ENCODE results near the gene MORN4.

Gene MORN4

DNA sequence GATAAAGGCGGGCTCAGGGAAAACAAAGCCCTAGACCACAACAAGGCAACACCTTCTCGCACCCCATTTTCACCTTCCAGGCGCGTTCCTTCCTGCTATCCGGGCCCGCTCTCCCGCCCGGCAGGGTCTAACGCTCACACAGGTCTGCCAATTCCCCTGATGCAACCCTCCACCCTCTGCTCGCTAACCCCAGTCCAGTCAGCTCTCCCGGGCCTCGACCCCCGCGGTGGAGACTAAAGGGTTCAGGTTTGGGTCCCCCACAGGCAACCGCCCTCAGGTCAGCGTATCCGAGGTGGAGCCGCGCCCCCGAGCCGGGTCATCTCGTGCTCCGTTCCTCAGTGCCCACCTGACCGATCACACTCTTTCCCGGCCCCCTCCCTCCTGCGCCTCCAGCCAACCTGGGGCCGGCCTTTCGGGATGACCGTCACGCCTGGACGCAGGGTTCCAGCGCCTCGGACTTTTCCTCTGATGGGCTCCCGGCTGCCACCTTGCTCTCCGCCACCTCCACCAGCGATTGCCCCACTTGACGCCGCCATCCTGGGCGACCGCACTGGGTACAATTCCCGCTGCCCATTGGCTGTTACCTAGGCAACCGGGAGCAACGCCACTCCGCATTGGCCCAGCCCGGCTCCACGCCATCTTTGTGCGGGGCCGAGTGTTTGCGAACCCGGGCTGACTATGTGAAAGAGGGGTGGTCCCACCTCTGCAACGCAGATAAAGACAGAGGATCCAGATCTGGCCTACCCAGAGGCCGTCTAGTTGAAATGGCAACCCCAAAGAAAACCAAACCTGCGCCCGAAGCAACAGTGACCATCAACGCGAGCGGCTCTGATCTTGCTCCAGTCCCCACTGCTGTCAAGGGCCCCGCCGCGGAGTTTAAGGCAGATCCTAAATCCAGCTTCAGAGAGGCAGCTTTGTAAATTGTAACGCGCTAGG is at the start of gene MORN4:
MORN4 (minus strand) TSS at position 552 of the 936 bp plus-strand sequence. CDS start 13,847 bp downstream, outside the sequence.
- Histone ChIP-seq H3K9ac (no peak within 1 kb of the TSS), H3K4me2 (no peak within 1 kb of the TSS), H3K27me3 (no peaks in the 10 kb centered on the region), H4K20me1 (no peaks in the 10 kb centered on the region), H3K4me3 (no peak within 1 kb of the TSS), H3K27ac (no peak within 1 kb of the TSS), H3K36me3 (no peaks in the 10 kb centered on the region), H3K4me1 (no peaks in the 10 kb centered on the region), H3K9me3 (peaks cover 10% of the 10 kb centered on the region; the same call in 1 of the 2 replicates)
- no peak for TF ChIP-seq Cebpa-rat (IDR thresholded peaks at IDR 0.05)

DNA sequence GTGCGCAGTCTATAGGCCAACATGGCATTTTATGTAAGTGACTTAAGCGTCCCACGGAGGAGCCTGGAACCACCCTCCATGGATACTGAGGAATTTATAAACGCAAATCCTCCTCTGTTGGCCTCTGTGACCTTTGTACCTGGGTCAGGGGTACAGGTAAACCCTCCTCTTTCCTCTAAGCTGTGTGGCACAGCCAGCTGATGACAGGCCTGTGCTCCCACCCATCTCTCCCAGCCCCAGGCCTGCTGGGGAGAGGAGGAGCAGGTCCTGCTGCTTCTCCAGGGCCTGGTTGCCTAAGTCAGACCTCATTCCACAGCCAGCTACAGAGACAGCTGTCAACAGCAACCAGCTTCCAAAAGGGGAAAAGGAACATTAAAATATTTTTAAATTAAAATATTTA is 48.7 kb upstream of the MORN4 start:
- Histone ChIP-seq H4K20me1 (no peaks in the 10 kb centered on the region), H3K27ac (no peak overlapping the region), H3K4me2 (no peak overlapping the region), H3K4me3 (no peak overlapping the region), H3K27me3 (no peaks in the 10 kb centered on the region), H3K4me1 (peaks cover 30% of the 10 kb centered on the region), H3K36me3 (peaks cover 17% of the 10 kb centered on the region; the same call in 1 of the 2 replicates), H3K9ac (no peak overlapping the region), H3K9me3 (no peaks in the 10 kb centered on the region)
- TF ChIP-seq Cebpa-rat (IDR thresholded peaks at IDR 0.05): no peak

DNA sequence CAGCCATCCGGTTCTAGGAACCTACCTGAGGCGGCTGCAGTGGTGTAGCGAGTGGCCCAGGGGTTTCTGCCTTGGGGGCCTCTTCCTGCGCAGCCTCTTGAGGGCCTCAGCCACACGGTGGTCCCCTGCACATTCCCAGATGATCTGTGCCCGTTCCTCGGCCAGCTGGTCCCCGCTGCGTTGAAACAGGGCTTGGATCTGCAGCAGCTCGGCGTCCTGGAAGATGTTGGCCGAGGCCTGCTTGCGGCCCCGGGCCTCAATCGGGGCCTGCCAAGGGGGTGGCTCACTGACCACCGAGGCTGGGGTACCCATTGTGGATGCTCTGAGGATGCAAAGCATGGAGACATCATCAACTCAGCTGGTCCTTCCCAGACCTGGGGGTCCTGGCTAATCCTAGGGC is 46.3 kb upstream of the MORN4 start:
- Histone ChIP-seq H3K4me3 (no peak overlapping the region), H4K20me1 (no peaks in the 10 kb centered on the region), H3K9ac (no peak overlapping the region), H3K4me2 (no peak overlapping the region), H3K36me3 (peaks cover 32% of the 10 kb centered on the region), H3K4me1 (peaks cover 16% of the 10 kb centered on the region), H3K27me3 (no peaks in the 10 kb centered on the region), H3K27ac (no peak overlapping the region), H3K9me3 (no peaks in the 10 kb centered on the region)
- no peak for TF ChIP-seq Cebpa-rat (IDR thresholded peaks at IDR 0.05)

- Histone ChIP-seq H4K20me1 (no peaks in the 10 kb centered on the region), H3K4me2 (peak overlapping the region; percentile 17; the same call in 1 of the 2 replicates), H3K4me1 (peaks cover 14% of the 10 kb centered on the region), H3K36me3 (peaks cover 39% of the 10 kb centered on the region), H3K27me3 (no peaks in the 10 kb centered on the region), H3K27ac (no peak overlapping the region), H3K9me3 (no peaks in the 10 kb centered on the region), H3K9ac (no peak overlapping the region; the same call in 1 of the 2 replicates), H3K4me3 (no peak overlapping the region)
- no peak for TF ChIP-seq Cebpa-rat (IDR thresholded peaks at IDR 0.05)
These were observed 43.7 kb upstream of the MORN4 start for GRCh38 chr10:97676770-97677581.

GRCh38 chr10:97675222-97675621 is 41.9 kb upstream of the MORN4 start:
- H3K4me3 ChIP-seq: no peak overlapping the region
- no peak overlapping the region for H3K4me2 ChIP-seq
- no peak overlapping the region for H3K27ac ChIP-seq
- H3K4me1 ChIP-seq: peaks cover 14% of the 10 kb centered on the region
- no peaks in the 10 kb centered on the region for H4K20me1 ChIP-seq
- no peaks in the 10 kb centered on the region for H3K9me3 ChIP-seq
- TF ChIP-seq Cebpa-rat (IDR thresholded peaks at IDR 0.05): no peak
- H3K36me3 ChIP-seq: peaks cover 39% of the 10 kb centered on the region
- no peak overlapping the region for H3K9ac ChIP-seq
- no peaks in the 10 kb centered on the region for H3K27me3 ChIP-seq

GRCh38 chr10:97673736-97674525 is 40.6 kb upstream of the MORN4 start:
- peaks cover 33% of the 10 kb centered on the region for H3K36me3 ChIP-seq
- H3K9ac ChIP-seq: no peak overlapping the region
- no peak overlapping the region for H3K27ac ChIP-seq
- TF ChIP-seq Cebpa-rat (IDR thresholded peaks at IDR 0.05): no peak
- H3K4me2 ChIP-seq: no peak overlapping the region
- no peaks in the 10 kb centered on the region for H4K20me1 ChIP-seq
- no peaks in the 10 kb centered on the region for H3K27me3 ChIP-seq
- H3K4me3 ChIP-seq: no peak overlapping the region
- peaks cover 14% of the 10 kb centered on the region for H3K4me1 ChIP-seq
- H3K9me3 ChIP-seq: no peaks in the 10 kb centered on the region

GRCh38 chr10:97669571-97669970 is 36.3 kb upstream of the MORN4 start:
- H3K36me3 ChIP-seq: peaks cover 24% of the 10 kb centered on the region
- H3K4me2 ChIP-seq: no peak overlapping the region
- H3K9ac ChIP-seq: no peak overlapping the region
- peaks cover 6% of the 10 kb centered on the region; the same call in 1 of the 2 replicates for H3K4me1 ChIP-seq
- H3K4me3 ChIP-seq: no peak overlapping the region
- no peak for TF ChIP-seq Cebpa-rat (IDR thresholded peaks at IDR 0.05)
- no peak overlapping the region for H3K27ac ChIP-seq
- H4K20me1 ChIP-seq: no peaks in the 10 kb centered on the region
- no peaks in the 10 kb centered on the region for H3K27me3 ChIP-seq
- no peaks in the 10 kb centered on the region for H3K9me3 ChIP-seq

GRCh38 chr10:97667463-97667862 is 34.2 kb upstream of the MORN4 start:
- H3K4me2 ChIP-seq: no peak overlapping the region
- peaks cover 7% of the 10 kb centered on the region; the same call in 1 of the 2 replicates for H3K4me1 ChIP-seq
- no peaks in the 10 kb centered on the region for H3K9me3 ChIP-seq
- H4K20me1 ChIP-seq: no peaks in the 10 kb centered on the region
- no peaks in the 10 kb centered on the region for H3K27me3 ChIP-seq
- no peak for TF ChIP-seq Cebpa-rat (IDR thresholded peaks at IDR 0.05)
- H3K27ac ChIP-seq: no peak overlapping the region
- H3K4me3 ChIP-seq: no peak overlapping the region
- no peak overlapping the region for H3K9ac ChIP-seq
- peaks cover 16% of the 10 kb centered on the region for H3K36me3 ChIP-seq

GRCh38 chr10:97666992-97667391 is 33.7 kb upstream of the MORN4 start:
- no peaks in the 10 kb centered on the region for H3K27me3 ChIP-seq
- H3K36me3 ChIP-seq: peaks cover 16% of the 10 kb centered on the region
- no peak overlapping the region for H3K9ac ChIP-seq
- H3K4me2 ChIP-seq: no peak overlapping the region
- H3K4me3 ChIP-seq: no peak overlapping the region
- H3K9me3 ChIP-seq: no peaks in the 10 kb centered on the region
- no peaks in the 10 kb centered on the region for H4K20me1 ChIP-seq
- H3K4me1 ChIP-seq: peaks cover 7% of the 10 kb centered on the region; the same call in 1 of the 2 replicates
- TF ChIP-seq Cebpa-rat (IDR thresholded peaks at IDR 0.05): no peak
- H3K27ac ChIP-seq: no peak overlapping the region

Data from BLaER1 (cell line).